Transverse colon (tissue), 4 donors: ENCODE data around the gene CDH15. TPM values are rescaled to one million over a fixed set of nuclear protein-coding genes. Genes with fewer than 3 reads are reported as not detected.

Source experiments
- DNase-seq: peaks from one replicate; pipeline ENCODE4 v3.0.0-alpha.2; 2019
- H3K27ac ChIP-seq, 4 donors: fragments of 200-600 bp; sonication (generic); 2 replicates each; pipeline ENCODE4 v1.5.1; 2016 to 2018; ENCODE audit warnings: inconsistent platforms in 4 of 4
- H3K27me3 ChIP-seq: fragments of 200-600 bp; sonication (generic); 2 replicates; pipeline ENCODE4 v1.5.1; 2017; ENCODE audit warnings: inconsistent platforms
- H3K36me3 ChIP-seq, 4 donors: fragments of 200-600 bp; sonication (generic); 2 replicates each; pipeline ENCODE4 v1.5.1; 2017 to 2019; ENCODE audit warnings: inconsistent platforms in 4 of 4
- H3K4me1 ChIP-seq, 4 donors: fragments of 200-600 bp; sonication (generic); 2 replicates each; pipeline ENCODE4 v1.5.1; 2017 to 2020; ENCODE audit warnings: inconsistent platforms in 4 of 4
- H3K4me3 ChIP-seq, 4 donors: fragments of 200-600 bp; sonication (generic); 1 replicate in 1 of 4; 2 replicates in 3 of 4; pipeline versions ENCODE4 v1.5.1 to v1.6.1; 2017 to 2019; ENCODE audit warnings: inconsistent platforms in 4 of 4
- H3K9me3 ChIP-seq, 2 donors: fragments of 200-600 bp; sonication (generic); 2 replicates each; pipeline ENCODE4 v1.5.1; 2017 to 2019; ENCODE audit warnings: inconsistent platforms in 2 of 2
- CTCF ChIP-seq, 5 experiments: fragments of 200-600 bp in 3 of 5; fragments of 450-650 bp in 2 of 5; sonication (generic) in 3 of 5; IDR thresholded peaks; 1 replicate in 2 of 5; 2 replicates in 3 of 5; pipeline ENCODE4 v1.5.1; 2016 to 2017; ENCODE audit warnings: antibody characterized with exemption in 5 of 5, inconsistent platforms in 3 of 5, mild to moderate bottlenecking in 2 of 5, moderate library complexity in 1 of 5
- EP300 ChIP-seq: sonication (generic); formaldehyde crosslinking; IDR thresholded peaks from one replicate; pipeline ENCODE4 v1.6.1; 2017; ENCODE audit warnings: antibody characterized with exemption, low read depth
- POLR2A ChIP-seq: fragments of 450-650 bp; IDR thresholded peaks from one replicate; pipeline ENCODE4 v1.6.1; 2016; ENCODE audit warnings: antibody characterized with exemption, mild to moderate bottlenecking, moderate library complexity
- POLR2AphosphoS5 ChIP-seq, 3 donors: sonication (generic); formaldehyde crosslinking; IDR thresholded peaks; one replicate each; pipeline ENCODE4 v1.6.1; 2016; ENCODE audit warnings: antibody characterized with exemption in 3 of 3
- WGBS, 2 donors: methylation state at CpG; one replicate each; pipeline ENCODE4 v1.1.5; 2018; ENCODE audit warnings: low coverage in 1 of 2; 5-methylcytosine and 5-hydroxymethylcytosine counted together
- in situ Hi-C, 4 donors: fragments of 200-750 bp; cut with MboI; loops; one replicate each; pipeline versions ENCODE4 v1.15.0 to v1.15.1; 2017; ENCODE audit warnings: low sequenced_read_pairs in 3 of 4, low pct_ligation_motif_present in 1 of 4, low pct_unique_long_range_greater_than_20kb in 1 of 4
- intact Hi-C: fragments of 100-400 bp; cut with DNase I; formaldehyde crosslinking; loops from one replicate; pipeline ENCODE4 v1.15.1; 2023; ENCODE audit warnings: low total_unique reads
- total RNA-seq, 4 donors: library from RNA; depleted of rRNA; stranded (reverse); fragments of >200 nt; gene quantifications; one replicate each; pipeline ENCODE4 v1.1.0, GENCODE V29; 2016

The CDH15 gene
- total RNA-seq, 4 donors from 2014 or later = not detected

DNA sequence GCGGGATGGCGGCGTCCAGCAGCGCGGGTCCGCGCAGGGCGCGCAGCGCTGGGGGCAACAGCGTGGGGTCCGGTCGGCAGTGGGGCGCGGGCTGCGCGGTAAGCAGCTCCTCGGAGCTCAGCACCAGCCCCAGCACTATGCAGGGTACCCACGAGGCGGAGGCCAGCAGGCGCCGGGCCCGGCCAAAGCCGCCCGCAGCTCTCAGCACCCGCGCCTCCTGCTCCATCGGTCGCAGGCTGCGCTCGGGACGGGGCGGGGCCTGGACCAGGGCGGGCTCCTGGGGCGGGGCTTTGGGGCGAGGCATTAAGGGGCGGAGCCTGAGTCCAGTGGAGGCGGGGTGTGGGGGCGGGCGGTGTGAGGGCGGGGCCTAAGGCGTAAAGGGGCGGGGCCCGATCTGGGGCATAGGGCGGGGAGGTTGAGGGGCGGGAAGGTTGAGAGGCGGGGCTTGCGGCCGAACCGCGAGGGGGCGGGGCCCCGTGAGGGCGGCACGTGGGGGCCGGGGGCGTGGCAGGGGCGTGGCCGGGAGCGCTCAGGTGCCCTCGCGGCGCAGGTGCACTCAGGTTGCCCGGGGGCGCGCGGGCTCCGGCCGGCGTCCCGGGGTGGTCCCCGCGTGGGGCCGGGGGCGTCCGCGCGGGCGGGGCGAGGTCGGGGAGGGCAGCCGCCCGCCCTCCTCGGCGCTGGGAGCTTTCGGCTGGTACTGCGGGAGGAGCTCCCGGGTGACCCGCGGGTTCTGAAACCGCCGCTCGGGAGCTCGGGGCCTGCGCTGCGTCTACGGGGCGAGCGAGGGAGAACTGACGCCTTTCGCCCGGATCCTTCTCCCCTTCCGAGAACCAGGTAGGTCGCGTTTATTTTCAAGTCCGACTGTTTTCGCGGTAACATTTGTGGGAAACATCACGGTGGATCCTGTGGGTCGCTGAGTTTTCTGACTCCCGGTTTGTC, 30.2 kb downstream of the CDH15 start:
- Histone ChIP-seq H3K27me3 (peaks cover 88% of the 10 kb centered on the region), H3K4me3 (peak overlapping the region in 2 of 4 donors; percentile 30 to 46), H3K36me3 (no peaks in the 10 kb centered on the region), H3K9me3 (no peaks in the 10 kb centered on the region), H3K27ac (no peak overlapping the region), H3K4me1 (peaks cover 0 to 23% (median 15%) of the 10 kb centered on the region in 4 donors)
- no peak for TF ChIP-seq CTCF (IDR thresholded peaks at IDR 0.05)
- no peak for TF ChIP-seq POLR2A
- no peak for TF ChIP-seq POLR2AphosphoS5 (IDR thresholded peaks at IDR 0.05)
- TF ChIP-seq EP300 = no peak
- 3% methylated on average over 23 of the region's 111 CpGs; no CpG with 5 or more reads in 1 of the 2 donors for WGBS, 2 donors
- DNase-seq = peak; percentile 91
- in situ Hi-C loops (loop anchor here in 3 of 4 donors (25.0 kb wide), 3 partner anchors 264 to 464 kb away; partner anchors contain the start of genes APRT (in 1 of the 3) and CDT1 (in 1 of the 3)), intact Hi-C loops (no loop called here)

GRCh38 chr16:89202422-89203215, 31.1 kb downstream of the CDH15 start:
- Histone ChIP-seq H3K36me3 (no peaks in the 10 kb centered on the region), H3K4me1 (peaks cover 0 to 23% (median 15%) of the 10 kb centered on the region in 4 donors), H3K27ac (no peak overlapping the region), H3K9me3 (no peaks in the 10 kb centered on the region), H3K27me3 (peaks cover 83% of the 10 kb centered on the region), H3K4me3 (peak overlapping the region in 1 of 4 donors; percentile 46)
- no peak for DNase-seq
- in situ Hi-C loops (loop anchor here in 3 of 4 donors (25.0 kb wide), 3 partner anchors 265 to 465 kb away; partner anchors contain the start of genes APRT (in 1 of the 3) and CDT1 (in 1 of the 3)), intact Hi-C loops (no loop called here)
- whole genome bisulfite sequencing, 2 donors = 66 to 80% methylated on average over 1 to 49 of the region's 49 CpGs
- no peak for TF ChIP-seq POLR2AphosphoS5 (IDR thresholded peaks at IDR 0.05)
- TF ChIP-seq POLR2A = no peak
- TF ChIP-seq CTCF (IDR thresholded peaks at IDR 0.05) = no peak
- no peak for TF ChIP-seq EP300

DNA sequence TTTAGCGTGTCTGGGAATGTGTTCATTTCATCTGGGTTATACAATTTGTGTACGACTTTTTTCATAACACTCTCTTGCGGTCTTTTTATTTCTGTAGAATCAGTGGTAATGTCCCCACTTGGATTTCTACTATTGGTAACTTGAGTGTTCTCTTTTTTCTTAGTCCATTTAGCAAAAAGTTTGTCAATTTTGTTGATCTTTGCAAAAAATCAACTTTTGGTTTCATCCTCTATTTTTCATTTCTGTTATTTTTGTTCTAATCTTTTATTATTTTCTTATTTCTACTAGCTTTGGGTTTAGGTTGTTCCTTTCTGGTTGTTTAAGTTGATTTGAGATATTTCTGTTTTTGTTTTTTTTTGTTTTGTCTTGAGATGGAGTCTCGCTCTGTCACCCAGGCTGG, 36.4 kb downstream of the CDH15 start:
- in situ Hi-C loops = loop anchor here in 3 of 4 donors (25.0 kb wide), 3 partner anchors 271 to 471 kb away; partner anchors contain the start of genes APRT (in 1 of the 3) and CDT1 (in 1 of the 3)
- Histone ChIP-seq H3K4me1 (peaks cover 0 to 7% (median 2%) of the 10 kb centered on the region in 4 donors), H3K27me3 (peaks cover 37% of the 10 kb centered on the region), H3K9me3 (no peaks in the 10 kb centered on the region), H3K4me3 (no peak overlapping the region), H3K36me3 (no peaks in the 10 kb centered on the region), H3K27ac (no peak overlapping the region)
- TF ChIP-seq CTCF (IDR thresholded peaks at IDR 0.05) (no peak), POLR2AphosphoS5 (IDR thresholded peaks at IDR 0.05) (no peak), POLR2A (no peak), EP300 (no peak)
- DNase-seq = no peak
- 79 to 82% methylated on average over 4 of the region's 4 CpGs for WGBS, 2 donors
- intact Hi-C loops = no loop called here
